Endothelial cell (in vitro differentiated cells): ENCODE results near the gene DIP2A. TPM values are rescaled to one million over a fixed set of nuclear protein-coding genes. Genes with fewer than 3 reads are reported as not detected.

Experiments used
- DNase-seq: peaks from one replicate; pipeline ENCODE4 v3.0.0; 2021; ENCODE audit warnings: low spot score
- H3K27ac Mint-ChIP-seq: one replicate; pipeline ENCODE4 v1.8.0; 2021; ENCODE audit warnings: mixed read lengths, inconsistent platforms; ENCODE audit not compliant: unreplicated experiment
- H3K27me3 Mint-ChIP-seq: one replicate; pipeline ENCODE4 v1.8.0; 2021; ENCODE audit warnings: mild to moderate bottlenecking, moderate library complexity, mixed read lengths, inconsistent platforms; ENCODE audit not compliant: unreplicated experiment
- H3K36me3 Mint-ChIP-seq: one replicate; pipeline ENCODE4 v1.8.0; 2021; ENCODE audit warnings: mild to moderate bottlenecking, low read depth, mixed read lengths, inconsistent platforms; ENCODE audit not compliant: unreplicated experiment
- H3K4me1 Mint-ChIP-seq: one replicate; pipeline ENCODE4 v1.8.0; 2021; ENCODE audit warnings: mild to moderate bottlenecking, mixed read lengths, inconsistent platforms; ENCODE audit not compliant: unreplicated experiment
- H3K4me3 Mint-ChIP-seq: one replicate; pipeline ENCODE4 v1.8.0; 2021; ENCODE audit warnings: mild to moderate bottlenecking, mixed read lengths, inconsistent platforms; ENCODE audit not compliant: unreplicated experiment
- H3K9me3 Mint-ChIP-seq: one replicate; pipeline ENCODE4 v1.8.0; 2021; ENCODE audit warnings: mixed read lengths, inconsistent platforms; ENCODE audit not compliant: unreplicated experiment
- CTCF ChIP-seq: fragments of 200-600 bp; sonication (generic); IDR thresholded peaks from one replicate; pipeline ENCODE4 v1.5.0; 2021; ENCODE audit warnings: antibody characterized with exemption; ENCODE audit not compliant: unreplicated experiment
- total RNA-seq: library from RNA; stranded (reverse); fragmentation: NEBNext Ultra II Directional; extraction: Animal tissue kit (Norgen Biotek cat#: 25700); gene quantifications from one replicate; pipeline ENCODE4 v1.2.1, GENCODE V29; 2021; ENCODE audit not compliant: unreplicated experiment

Gene DIP2A
- total RNA-seq, 1 donor from 2014 or later = 80.2 TPM

DNA sequence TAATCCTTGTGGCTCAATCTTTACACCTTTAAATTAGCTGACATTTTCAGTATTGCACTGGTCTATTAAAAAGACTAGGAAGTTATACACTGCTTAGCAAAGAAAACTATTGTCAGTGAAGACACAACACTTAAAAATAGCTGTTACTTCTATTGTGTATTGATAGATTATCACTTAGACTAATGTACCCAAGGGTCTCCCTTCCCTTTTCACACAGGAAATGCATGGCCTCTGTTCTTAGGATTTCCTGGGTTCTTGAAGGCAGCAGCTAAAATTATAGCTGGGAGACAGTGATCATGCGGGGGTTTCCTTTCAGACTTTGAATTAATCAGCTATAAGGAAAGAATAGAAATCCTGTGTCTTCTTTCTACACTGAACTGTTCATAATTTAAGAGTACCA, 12.8 kb downstream of the DIP2A start:
- peaks cover 11% of the 10 kb centered on the region for H3K36me3 Mint-ChIP-seq
- H3K4me1 Mint-ChIP-seq = peaks cover 23% of the 10 kb centered on the region
- peak overlapping the region; percentile 64 for H3K27ac Mint-ChIP-seq
- no peak for DNase-seq
- H3K27me3 Mint-ChIP-seq = peaks cover 7% of the 10 kb centered on the region
- no peak for TF ChIP-seq CTCF
- no peaks in the 10 kb centered on the region for H3K9me3 Mint-ChIP-seq
- H3K4me3 Mint-ChIP-seq = no peak overlapping the region

GRCh38 chr21:46472246-46472645, 13.6 kb downstream of the DIP2A start:
- H3K27ac Mint-ChIP-seq = peak overlapping the region; percentile 49
- no peak for TF ChIP-seq CTCF
- no peak for DNase-seq
- H3K27me3 Mint-ChIP-seq = peaks cover 7% of the 10 kb centered on the region
- no peaks in the 10 kb centered on the region for H3K9me3 Mint-ChIP-seq
- H3K36me3 Mint-ChIP-seq = peaks cover 11% of the 10 kb centered on the region
- H3K4me3 Mint-ChIP-seq = peak overlapping the region; percentile 78
- H3K4me1 Mint-ChIP-seq = peaks cover 23% of the 10 kb centered on the region

DNA sequence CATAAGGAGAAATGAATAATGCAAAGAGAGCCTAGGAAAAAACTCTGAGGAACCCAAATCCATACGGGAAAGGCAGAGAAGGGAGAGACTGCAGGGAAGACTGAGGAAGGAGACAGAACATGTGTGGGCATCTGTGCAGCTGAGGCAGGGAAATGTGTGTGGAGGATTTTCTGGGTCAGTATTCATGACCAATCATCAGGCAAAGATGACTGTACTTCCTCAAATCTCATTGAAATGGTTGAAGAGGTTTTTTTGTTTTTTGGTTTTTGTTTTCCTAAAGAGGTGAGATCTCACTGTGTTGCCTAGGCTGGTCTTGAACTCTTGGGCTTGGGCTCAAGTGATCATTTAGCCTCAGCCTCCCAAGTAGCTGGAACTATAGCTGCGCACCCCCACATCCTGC, 15.7 kb downstream of the DIP2A start:
- no peak for TF ChIP-seq CTCF
- peaks cover 23% of the 10 kb centered on the region for H3K4me1 Mint-ChIP-seq
- peaks cover 5% of the 10 kb centered on the region for H3K27me3 Mint-ChIP-seq
- no peaks in the 10 kb centered on the region for H3K9me3 Mint-ChIP-seq
- H3K27ac Mint-ChIP-seq = no peak overlapping the region
- no peak for DNase-seq
- no peak overlapping the region for H3K4me3 Mint-ChIP-seq
- peaks cover 14% of the 10 kb centered on the region for H3K36me3 Mint-ChIP-seq

- no peak overlapping the region for H3K4me3 Mint-ChIP-seq
- peaks cover 5% of the 10 kb centered on the region for H3K27me3 Mint-ChIP-seq
- no peak for DNase-seq
- H3K36me3 Mint-ChIP-seq = peaks cover 14% of the 10 kb centered on the region
- H3K27ac Mint-ChIP-seq = no peak overlapping the region
- H3K9me3 Mint-ChIP-seq = no peaks in the 10 kb centered on the region
- no peak for TF ChIP-seq CTCF
- peaks cover 19% of the 10 kb centered on the region for H3K4me1 Mint-ChIP-seq
Measured at GRCh38 chr21:46475296-46475695, 16.6 kb downstream of the DIP2A start.

DNA sequence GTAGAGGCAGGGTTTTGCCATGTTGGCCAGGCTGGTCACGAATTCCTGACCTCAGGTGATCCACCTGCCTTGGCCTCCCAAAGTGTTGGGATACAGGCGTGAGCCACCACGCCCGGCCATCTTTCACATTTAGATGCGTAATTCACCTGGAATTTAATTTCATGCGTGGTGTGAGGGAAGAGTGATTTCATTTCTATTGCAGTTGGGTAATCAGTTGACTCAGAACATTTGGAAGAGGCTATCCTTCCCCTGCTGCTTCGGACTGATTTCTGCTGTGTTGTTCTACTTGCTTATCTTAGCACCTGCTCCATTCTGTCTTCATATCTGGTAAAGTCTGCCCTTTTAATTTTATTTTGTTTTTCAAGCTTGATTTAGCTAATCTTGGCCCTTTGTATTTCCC, 19.1 kb downstream of the DIP2A start:
- Mint-ChIP-seq H3K27me3 (peaks cover 4% of the 10 kb centered on the region), H3K36me3 (peaks cover 9% of the 10 kb centered on the region), H3K4me3 (peak overlapping the region; percentile 34), H3K27ac (peak overlapping the region; percentile 12), H3K4me1 (peaks cover under 1% of the 10 kb centered on the region), H3K9me3 (no peaks in the 10 kb centered on the region)
- no peak for DNase-seq
- no peak for TF ChIP-seq CTCF
